GM19351 (cell line): ENCODE results near the gene CIAO1.
A peak's percentile ranks its signal among the peaks of the same experiment; 100 is the strongest.
"Not testable (repeated sequence)": the region's sequence is repeated elsewhere in the genome, so short reads cannot be mapped to it uniquely, and the experiment has no call there.

Experiments used
- ATAC-seq: cut with Tn5 transposase; IDR thresholded peaks from one replicate; pipeline ENCODE4 v1.9.1; 2021; ENCODE audit warnings: mild to moderate bottlenecking, moderate library complexity; ENCODE audit not compliant: unreplicated experiment

The CIAO1 gene

DNA sequence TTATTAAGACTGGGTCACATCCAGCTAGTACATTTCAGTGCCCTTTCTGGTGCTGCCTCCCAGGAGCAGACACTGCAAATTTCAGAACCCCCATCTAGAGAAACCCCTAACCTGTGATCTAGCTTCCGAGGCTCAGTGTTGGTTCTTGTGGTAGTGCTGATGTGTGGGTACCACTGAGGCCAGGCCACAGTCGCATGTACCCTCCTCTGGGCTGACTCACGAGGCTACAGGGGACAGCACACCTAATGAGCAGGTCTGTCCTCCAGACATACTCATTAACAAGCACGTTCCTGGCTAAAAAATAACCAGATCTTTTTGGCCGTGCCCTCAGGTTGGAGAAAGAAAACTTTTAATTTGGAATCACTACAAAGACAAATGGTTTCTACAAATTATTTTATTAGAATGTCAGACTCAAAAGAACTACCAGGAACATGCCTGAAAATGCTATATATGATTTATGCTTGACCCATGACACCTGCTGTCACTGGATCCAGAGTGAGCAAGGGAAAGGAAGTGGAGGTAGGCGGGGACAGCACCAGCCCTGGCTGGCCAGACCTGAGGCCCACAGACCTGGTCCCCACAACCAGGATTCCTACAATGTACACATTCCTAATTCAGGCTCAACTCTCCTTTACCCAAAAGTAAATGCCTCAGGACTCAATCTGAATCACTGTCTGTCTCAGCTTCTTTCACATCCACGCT is 8.5 kb downstream of the CIAO1 start:
- no peak for ATAC-seq

DNA sequence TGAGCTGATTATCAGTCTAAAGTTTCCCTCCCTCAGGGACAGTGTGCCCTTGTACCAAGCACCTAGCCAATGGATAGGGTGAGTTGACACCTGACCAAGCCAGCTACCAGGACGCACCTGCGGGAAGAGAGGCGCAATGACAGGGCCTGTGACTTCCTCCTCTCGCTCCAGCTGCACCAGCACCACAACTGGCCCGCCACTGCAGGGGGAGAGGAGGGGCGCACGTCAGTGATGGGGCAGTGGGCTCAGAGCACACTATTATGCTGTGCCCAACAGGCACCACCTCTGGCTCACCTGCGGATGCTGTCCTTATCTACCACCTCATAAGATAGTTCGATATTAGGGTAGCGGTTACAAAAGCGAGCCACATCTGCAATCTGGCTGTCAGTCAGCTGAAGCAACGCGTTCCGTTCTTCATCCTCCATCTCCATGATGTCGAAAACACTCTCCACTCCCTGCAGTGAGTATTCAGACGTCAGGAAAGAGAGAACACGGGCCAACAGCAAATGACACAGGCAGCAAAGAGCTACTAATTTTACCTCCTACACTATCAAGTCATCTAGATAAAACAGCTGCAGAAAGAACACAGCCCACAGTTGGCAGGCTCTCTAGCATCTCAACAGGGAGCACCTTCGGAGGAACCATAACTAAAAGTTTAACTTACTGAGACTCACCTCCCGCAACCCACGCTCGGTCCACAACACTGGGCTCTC is 10.9 kb downstream of the CIAO1 start:
- no peak for ATAC-seq

DNA sequence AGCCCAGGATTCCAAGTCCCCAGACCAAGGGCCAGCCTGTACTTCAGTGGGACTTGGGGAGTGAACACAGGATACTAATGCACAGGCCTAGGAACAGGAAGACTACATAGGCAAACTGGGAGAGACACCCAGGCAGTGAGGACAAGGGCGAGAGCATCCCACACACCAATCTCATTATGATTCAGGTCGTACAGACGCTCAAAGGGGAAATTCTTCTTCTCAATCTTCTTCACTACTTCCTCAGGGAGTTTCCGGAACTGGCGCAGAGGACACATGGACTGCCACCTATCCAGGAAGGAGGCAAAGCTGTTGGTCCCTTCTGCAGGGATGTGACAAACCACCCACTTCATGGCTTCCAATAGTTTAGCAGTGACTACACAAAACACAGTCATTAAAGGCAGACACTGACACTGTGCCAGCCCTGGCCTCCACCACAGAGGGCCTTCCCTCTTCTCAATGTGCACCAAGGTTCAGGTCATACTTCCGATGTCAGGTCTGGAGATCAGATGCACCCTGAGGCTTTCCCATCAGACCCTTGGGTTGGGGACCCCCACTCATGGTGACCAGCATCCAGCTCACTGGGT is 21.3 kb downstream of the CIAO1 start:
- ATAC-seq, result no peak

DNA sequence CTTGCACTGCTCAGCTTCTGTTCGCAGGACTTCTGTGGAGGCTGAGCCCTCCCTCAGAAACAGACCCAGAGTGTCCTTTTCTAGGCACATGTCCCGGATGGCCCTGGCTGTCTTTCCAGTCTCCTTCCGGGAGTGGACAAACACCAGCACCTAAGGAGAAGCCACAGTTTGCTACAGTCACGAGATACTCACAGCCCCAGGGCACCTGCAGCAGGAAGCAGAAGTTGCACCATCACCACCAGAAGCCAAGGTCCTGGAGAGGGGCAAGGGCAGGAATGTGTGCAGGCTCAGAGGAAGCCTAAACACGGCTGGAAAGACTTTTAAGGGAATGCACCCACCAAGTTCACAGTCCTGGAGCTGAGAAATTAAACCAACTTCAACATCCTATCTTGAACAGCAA is 25.7 kb downstream of the CIAO1 start:
- no peak for ATAC-seq

DNA sequence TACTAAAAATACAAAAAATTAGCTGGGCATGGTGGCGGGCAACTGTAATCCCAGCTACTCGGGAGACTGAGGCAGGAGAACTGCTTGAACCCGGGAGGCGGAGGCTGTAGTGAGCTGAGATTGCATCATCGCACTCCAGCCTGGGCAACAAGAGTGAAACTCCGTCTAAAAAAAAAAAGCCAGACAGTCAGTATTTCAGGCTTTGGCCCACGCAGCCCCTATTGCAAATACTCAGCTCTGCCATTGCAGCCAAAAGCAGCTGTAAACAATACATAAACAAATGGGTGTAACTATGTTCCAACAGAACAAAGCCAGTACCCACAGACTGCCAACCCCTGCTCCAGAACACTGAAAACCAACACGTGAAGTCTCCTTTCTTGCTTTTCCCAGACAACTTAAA is 28.2 kb downstream of the CIAO1 start:
- ATAC-seq, result not testable (repeated sequence)

DNA sequence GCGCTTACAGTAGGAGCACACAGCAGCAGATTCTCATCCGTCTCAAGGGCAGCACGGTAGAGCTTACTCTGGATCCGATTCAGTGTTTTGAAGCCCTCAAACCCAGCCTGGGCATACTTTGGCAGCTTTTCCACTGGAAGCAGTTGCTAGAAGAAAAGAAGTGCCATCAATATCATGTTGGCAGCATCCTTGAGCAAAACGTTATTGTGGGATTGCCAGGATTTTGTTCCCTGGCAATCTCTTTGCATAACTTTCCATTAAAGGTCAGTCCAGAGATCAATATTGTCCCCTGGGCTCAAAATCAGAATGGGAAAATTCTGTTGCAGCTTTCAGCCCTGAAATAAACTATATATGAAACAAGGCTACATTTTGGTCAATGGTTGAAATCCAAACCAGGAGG is 30.9 kb downstream of the CIAO1 start:
- ATAC-seq, result no peak

DNA sequence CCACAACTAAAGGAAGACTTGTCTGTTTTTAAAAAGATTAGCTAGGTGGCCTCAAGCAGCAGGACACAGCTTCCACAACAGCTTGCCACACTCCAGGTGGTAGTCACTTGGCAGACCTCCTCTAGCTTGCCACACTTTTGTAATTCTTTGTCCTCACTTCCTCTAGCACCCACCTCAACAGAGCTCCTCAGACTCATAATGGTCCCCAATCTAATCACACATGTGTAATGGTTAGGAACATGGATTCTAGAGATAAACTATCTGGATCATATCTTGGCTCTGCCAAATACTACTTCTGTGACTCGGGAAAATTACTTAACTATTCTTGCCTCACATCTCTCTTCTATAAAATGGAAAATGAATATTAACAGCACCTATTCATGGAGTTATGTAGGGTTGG is 35.8 kb downstream of the CIAO1 start:
- no peak for ATAC-seq

DNA sequence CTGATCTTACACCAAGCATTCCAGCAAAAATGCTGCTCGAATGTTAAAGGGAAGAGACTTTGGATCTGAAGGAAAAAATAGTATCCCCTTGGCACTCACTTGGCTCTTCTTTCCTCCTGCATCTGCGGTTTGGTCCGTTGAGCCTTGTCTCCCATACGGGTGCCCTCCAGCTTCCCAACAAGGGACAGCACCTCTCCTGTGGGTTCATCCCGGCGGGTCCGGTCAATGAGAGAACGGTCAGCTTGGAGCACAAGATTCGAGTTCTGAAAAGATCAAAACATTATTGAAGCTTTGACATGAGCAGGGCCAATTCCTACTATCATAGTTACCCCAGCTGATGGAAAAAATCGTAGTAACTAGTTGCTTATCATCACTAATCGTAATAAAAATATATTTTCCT is 38.6 kb downstream of the CIAO1 start:
- ATAC-seq, result no peak

DNA sequence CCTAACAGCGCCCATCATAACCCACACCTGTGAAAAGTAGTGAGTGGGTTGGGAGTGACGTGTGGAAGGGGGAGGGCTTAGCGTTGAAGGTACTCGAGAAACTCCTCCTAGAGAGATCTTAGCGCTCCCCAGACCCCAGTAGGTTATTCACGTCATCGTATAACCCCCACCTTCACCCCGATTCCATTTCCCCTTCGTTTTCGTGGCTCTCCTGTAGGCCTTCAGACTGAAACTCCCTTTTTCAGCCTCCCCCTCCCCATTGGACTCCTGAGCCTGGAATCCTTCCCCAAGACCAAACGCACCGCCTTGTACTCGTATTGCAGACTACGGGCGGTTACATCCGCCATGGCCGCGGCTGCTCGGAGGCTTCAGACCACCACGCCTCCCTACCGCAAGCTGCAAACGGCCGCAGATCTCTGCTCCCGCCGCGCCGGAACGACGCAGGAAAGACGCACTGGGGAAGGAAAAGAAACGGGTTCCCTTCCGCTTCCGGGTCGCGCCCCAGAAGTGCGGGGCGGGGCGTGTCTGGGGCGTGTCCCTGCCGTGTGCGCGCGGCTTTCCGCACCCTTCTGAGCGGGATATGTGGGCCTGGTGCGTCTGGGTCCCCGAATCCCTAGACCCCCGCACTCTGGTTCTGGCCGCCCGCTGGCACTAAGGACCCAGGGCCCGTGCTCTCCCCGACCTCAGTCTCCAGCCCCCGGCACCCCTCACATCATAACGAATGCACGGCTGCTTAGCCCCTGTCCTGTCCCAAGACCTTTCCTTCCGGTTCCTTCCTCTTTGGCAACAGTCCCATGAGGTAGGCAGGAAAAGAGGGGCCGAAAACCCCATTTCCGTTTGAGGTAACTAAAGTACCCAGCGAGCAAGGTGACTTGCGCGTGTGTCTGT is 39.3 kb downstream of the CIAO1 start, which contains the start of gene SNRNP200:
TSS of gene SNRNP200 (minus strand) at position 456 of the 888 bp plus-strand sequence. CDS start at position 347, 109 bp downstream.
- peak; percentile 94 for ATAC-seq

DNA sequence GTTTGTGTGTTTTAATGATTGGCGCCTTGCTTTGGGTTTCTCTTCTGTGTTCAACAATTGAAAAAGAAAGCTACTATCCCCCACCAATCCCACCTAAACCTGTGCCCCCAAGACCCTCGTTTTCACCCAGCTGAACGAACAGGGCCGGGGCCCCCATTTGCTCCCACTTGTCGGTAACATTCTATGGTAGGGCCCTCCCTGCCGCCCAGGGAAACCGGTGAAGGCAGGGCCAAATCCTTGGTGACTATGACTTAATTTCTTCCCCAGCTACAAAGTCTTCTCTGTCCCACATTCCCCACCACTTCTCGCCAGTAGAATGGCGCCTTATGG is 39.9 kb downstream of the CIAO1 start:
- ATAC-seq, result no peak

DNA sequence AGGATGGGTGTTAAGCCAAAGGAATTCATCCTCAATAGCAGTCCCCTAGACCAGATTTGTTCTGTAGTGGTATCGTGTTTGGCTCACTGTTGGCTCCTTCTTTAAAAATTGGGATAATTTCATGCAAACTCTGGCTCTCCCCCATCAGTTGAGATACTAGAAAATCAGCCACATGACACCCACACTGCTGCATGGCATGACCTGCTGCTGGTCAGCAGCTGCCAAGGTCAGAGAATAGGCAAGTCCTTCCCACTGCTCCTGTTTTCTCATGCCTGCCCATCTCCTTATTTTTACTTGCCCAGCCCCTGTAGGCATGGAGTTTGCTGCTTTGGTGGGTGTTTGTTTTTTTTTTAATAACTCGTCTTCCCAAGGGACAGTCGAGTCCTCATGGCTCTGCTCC is 40.3 kb downstream of the CIAO1 start:
- ATAC-seq, result no peak

DNA sequence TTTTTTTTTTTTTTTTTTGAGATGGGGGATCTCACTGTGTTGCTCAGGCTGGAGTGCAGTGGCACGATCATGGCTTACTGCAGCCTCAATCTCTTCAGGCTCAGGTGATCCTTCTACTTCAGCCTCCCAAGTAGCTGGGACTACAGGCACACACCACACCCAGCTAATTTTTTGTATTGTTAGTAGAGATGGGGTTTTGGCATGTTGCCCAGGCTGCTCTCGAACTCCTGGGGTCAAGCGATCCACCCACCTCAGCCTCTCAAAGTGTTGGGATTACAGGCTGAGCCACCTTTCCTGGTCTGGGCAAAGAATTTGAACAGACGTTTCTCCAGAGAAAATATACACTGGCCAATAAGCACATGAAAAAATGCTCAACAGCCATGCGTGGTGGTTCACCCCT is 42.2 kb downstream of the CIAO1 start:
- ATAC-seq, result no peak

DNA sequence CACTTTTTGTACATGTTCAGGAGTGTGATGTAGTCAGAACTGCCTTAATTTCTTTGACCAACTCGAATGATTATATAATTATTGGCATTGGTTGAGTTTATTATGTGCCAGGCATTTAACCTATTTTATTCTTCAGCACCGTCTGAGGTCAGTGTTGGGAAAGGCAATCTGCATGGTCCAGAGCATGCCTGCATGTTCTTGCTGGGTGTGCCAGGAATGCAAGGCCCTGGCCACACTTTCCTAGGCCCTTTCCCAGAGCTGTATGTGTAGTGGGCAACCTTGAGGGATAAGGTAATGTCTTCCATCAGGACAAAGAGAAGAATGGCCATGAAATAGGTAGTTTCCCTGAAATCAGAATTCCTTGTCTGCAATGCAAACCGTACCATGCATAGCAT is 49.0 kb downstream of the CIAO1 start:
- no peak for ATAC-seq

DNA sequence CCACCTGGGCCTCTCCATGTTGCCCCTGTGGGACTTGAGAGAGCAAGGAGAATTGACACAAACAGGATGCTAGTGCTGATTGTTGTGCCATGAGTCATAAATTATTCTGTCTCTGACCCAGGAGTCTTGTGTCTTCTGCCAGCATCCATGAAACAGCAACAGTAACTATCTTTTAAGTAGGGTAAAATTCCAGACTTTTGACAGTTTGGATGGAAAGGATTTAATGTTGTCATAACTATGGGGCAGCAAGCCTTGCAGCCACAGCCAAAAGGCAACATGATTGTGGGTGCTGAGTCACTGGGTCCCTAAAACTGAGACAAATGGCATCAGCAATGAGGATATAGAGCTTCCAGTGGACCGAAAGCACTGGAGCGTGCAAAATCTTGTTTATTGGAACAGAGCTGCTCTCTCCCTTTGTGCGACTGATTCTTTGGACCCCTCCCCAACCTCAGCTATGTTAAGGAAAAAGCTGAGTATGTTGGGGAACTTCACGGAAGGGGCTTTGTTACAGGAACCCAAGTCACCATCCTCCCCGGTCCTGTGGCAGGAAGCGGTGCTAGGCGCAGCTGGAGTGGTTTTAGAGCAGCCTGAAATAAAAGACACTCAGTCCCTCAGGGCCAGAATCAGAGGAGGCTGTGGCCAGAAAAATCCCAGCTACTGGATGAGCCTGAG is 49.5 kb downstream of the CIAO1 start:
- no peak for ATAC-seq

DNA sequence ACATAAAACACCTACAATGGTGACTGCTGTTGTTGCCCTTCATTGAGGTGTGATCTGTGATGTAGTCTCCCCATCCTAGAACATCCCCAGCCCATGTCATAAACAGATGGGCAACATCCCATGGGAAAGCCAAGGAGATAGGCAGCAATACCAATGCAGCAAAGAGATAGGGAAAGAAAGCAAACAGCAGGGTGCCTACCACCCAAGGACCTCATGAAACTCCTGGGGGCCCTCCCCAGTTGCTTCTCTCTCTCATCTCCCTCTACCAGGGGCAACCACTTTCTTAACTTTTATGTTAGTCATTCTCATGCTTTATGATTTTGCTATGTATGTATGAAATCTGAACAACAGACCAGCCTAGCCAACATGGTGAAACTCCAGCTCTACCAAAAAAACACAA is 51.0 kb downstream of the CIAO1 start:
- ATAC-seq, result no peak

DNA sequence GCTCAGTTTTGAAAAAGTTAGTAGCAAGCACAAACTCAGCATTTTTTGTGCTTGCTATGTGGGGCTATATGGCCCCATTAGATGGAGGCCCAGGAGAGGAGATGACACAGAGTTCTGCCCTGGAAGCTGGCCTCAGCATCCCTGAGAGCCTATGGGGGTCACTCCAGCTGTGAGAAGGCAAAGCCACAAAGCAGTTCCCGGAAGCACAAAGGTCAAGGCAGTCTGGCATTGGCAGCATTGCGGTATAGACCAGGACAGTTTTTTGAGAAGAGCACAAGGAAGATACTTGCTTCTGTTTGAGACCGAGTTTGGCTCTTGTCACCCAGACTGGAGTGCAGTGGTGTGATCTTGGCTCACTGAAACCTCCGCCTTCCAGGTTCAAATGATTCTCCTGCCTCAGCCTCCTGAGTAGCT is 51.6 kb downstream of the CIAO1 start:
- ATAC-seq, result no peak

DNA sequence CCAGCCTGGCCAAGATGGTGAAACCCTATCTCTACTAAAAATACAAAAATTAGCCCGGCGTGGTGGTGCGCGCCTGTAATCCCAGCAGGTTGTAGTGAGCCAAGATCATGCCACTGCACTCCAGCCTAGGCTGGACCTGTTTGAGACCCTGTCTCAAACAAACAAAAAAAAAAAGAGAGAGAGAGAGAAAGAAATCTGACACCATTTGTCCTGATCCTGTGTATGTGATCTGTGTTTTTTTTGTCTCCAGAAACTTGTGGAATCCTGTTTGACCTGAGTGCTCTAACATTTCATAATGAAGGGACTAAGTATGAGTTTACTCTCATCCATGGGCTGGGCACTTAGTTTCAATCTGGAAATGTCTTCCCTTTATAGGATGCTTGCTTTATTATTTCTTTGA is 52.7 kb downstream of the CIAO1 start:
- ATAC-seq, result no peak

DNA sequence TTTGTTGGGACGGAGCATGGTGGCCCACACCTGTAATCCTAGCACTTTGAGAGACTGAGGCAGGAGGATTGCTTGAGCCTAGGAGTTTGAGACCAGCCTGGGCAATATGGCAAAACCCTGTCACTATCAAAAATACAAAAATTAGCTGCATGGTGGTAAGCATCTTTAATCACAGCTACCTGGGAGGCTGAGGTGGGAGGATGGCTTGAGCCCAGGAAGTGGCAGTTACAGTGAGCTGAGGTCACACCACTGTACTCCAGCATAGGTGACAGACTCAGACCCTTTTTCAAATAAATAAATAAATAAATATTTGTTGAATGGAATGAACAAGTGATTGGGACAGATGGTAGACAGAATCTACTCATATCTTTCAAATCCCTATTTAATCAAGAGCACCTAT is 53.4 kb downstream of the CIAO1 start:
- ATAC-seq, result no peak

DNA sequence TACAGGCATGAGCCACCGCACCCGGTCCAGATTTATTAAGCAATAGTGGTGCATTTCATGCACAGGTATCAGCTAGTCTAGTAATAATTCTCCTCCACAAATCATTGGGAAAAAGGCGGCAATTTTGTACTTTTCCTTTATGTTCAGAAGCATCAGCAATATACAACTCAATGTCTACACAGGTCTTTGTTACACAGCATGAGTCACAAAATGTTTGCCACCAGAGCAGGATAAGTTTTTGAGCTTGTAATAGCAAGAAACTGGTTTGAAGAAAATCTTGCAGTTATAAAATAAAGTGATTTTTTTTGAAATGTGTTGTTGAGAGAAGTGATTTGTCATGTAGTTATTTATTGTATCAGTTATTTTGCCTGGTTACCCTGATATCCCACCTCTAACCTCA is 54.3 kb downstream of the CIAO1 start:
- ATAC-seq, result no peak

DNA sequence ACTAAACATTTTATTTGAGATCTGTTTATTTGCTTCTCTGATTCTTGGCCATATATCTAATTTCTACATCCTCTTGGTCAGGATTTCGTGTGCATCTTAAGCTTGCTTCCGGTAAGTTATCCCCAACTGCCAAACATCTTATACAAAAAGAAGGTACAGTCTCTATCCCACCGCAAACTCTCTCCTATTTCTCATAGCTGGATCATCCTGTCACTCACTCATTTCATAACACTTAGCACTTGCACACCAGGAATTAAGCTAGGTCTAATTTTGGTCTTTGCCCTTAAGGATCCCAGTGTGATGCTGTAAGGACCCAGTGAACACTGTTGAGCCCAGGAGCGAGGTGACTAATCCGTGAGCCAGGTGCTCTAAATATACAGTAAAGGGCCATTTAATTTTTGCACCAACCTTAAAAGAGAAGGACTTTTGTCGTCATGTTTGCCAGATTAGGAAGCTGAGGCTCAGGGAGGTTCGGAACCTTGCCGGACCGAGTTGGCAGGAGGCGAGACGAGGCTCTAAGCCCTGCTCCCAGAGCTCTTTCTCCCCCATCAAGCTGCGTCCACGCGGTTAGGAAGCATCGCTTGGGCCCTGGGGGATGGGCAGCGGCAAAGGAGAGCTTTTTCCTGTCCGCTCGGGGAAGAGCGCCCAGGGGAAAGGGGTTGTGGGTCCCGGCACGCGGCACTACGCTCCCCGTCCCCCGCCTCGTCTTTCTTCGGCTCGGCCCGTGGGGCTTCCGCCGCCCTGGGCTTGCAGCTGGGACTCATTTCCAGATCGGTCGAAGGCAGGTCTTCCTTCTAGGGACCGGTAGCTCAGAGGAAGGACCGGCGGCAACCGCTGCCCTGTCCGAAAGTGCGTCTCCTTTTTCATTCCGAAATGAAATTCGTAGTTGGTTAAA is 55.0 kb downstream of the CIAO1 start:
- peak; percentile 11 for ATAC-seq
